ENCODE results near the gene CATSPERZ. TPM values are rescaled to one million over a fixed set of nuclear protein-coding genes. Genes with fewer than 3 reads are reported as not detected.

Gene CATSPERZ
- total and polyA plus RNA-seq, 8 donors: 0.27 to 1.5 (median 0.51) TPM; not detected in 5

GRCh38 chr11:64331569-64332371 lies 31.6 kb downstream of the CATSPERZ start:
- peak; percentile 75 to 84 (median 82) for ATAC-seq
- H3K36me3 ChIP-seq: no peaks in the 10 kb centered on the region
- peaks cover 4 to 12% (median 8%) of the 10 kb centered on the region in 3 donors for H3K4me1 ChIP-seq
- 28% methylated on average over 18 to 20 of the region's 20 CpGs for WGBS, 2 donors
- no peak for FAIRE-seq
- no peaks in the 10 kb centered on the region for H3K27me3 ChIP-seq
- DNase-seq: peak; percentile 72 to 92 (median 84)
- peak overlapping the region; percentile 22 to 53 (median 52) for H3K27ac ChIP-seq
- no peaks in the 10 kb centered on the region for H3K9me3 ChIP-seq
- H3K4me3 ChIP-seq: no peak overlapping the region
- TF ChIP-seq CTCF (IDR thresholded peaks at IDR 0.05): peak in 2 of 4 donors; percentile 9 to 30
- intact Hi-C loops (cut with DNase I): no loop called here

GRCh38 chr11:64333556-64333955 lies 33.4 kb downstream of the CATSPERZ start:
- ATAC-seq (no peak), FAIRE-seq (no peak), DNase-seq (no peak)
- WGBS, 2 donors: 88 to 95% methylated on average over 8 of the region's 8 CpGs
- H3K27ac ChIP-seq: no peak overlapping the region
- no peaks in the 10 kb centered on the region for H3K9me3 ChIP-seq
- peaks cover 4 to 12% (median 8%) of the 10 kb centered on the region in 3 donors for H3K4me1 ChIP-seq
- no peak for TF ChIP-seq CTCF (IDR thresholded peaks at IDR 0.05)
- H3K4me3 ChIP-seq: no peak overlapping the region
- intact Hi-C loops (cut with DNase I): no loop called here
- no peaks in the 10 kb centered on the region for H3K27me3 ChIP-seq
- H3K36me3 ChIP-seq: no peaks in the 10 kb centered on the region

GRCh38 chr11:64334764-64335735 lies 34.9 kb downstream of the CATSPERZ start:
- no peak for FAIRE-seq
- H3K9me3 ChIP-seq: no peaks in the 10 kb centered on the region

GRCh38 chr11:64337538-64338249 lies 37.5 kb downstream of the CATSPERZ start:
- H3K27ac ChIP-seq: no peak overlapping the region
- intact Hi-C loops (cut with DNase I): no loop called here
- 64 to 65% methylated on average over 8 of the region's 8 CpGs for WGBS, 2 donors
- no peaks in the 10 kb centered on the region for H3K36me3 ChIP-seq
- no peak for FAIRE-seq
- H3K4me3 ChIP-seq: no peak overlapping the region
- no peak for ATAC-seq
- H3K27me3 ChIP-seq: no peaks in the 10 kb centered on the region
- peaks cover 0 to 4% (median 3%) of the 10 kb centered on the region in 3 donors for H3K4me1 ChIP-seq
- no peak for DNase-seq
- no peaks in the 10 kb centered on the region for H3K9me3 ChIP-seq
- no peak for TF ChIP-seq CTCF (IDR thresholded peaks at IDR 0.05)

More at GRCh38 chr11:64334764-64335735, 34.9 kb downstream of the CATSPERZ start:
- TF ChIP-seq CTCF (IDR thresholded peaks at IDR 0.05): no peak
- H3K36me3 ChIP-seq: no peaks in the 10 kb centered on the region
- no peak overlapping the region for H3K4me3 ChIP-seq
- H3K4me1 ChIP-seq: peaks cover 4 to 8% (median 6%) of the 10 kb centered on the region in 3 donors
- ATAC-seq (peak; percentile 58 to 87 (median 80)), DNase-seq (peak in 4 of 6 donors; percentile 42 to 77 (median 54))
- intact Hi-C loops (cut with DNase I): no loop called here
- H3K27ac ChIP-seq: peak overlapping the region in 2 of 4 donors; percentile 3 to 9
- no peaks in the 10 kb centered on the region for H3K27me3 ChIP-seq
- 53 to 57% methylated on average over 13 of the region's 13 CpGs for WGBS, 2 donors

Data from pancreas (tissue), 10 donors.